GM21360 (cell line): ENCODE data around the gene MAEL.

ENCODE experiments used
- ATAC-seq: cut with Tn5 transposase; IDR thresholded peaks from one replicate; pipeline ENCODE4 v1.9.1; 2021; ENCODE audit warnings: mild to moderate bottlenecking, moderate library complexity; ENCODE audit not compliant: unreplicated experiment

The MAEL gene

DNA sequence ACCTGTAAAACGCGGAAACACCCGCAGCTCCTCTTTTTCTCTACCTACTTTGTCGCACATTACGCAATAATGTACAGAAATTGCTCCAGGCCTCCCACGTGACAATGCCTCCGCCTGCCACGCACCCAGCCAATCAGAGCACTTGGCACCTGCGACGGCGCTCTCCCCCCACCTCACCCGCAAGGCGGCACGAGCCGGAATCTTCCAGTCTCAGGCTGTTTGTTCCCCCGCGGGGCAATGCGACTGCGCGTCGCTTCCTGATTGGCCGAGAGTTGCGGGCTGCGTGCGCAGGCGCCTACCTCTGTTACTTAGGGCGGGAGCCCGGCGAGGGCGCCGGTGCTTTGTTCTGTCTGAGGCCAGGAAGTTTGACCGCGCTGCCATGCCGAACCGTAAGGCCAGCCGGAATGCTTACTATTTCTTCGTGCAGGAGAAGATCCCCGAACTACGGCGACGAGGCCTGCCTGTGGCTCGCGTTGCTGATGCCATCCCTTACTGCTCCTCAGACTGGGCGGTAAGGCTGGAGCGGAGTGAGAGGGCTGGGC lies at the start of gene MAEL:
Gene MAEL, plus strand, starts transcription at position 307 of the 542 bp plus-strand sequence. Its CDS starts 73 bp downstream, at position 380.
- no peak for ATAC-seq

DNA sequence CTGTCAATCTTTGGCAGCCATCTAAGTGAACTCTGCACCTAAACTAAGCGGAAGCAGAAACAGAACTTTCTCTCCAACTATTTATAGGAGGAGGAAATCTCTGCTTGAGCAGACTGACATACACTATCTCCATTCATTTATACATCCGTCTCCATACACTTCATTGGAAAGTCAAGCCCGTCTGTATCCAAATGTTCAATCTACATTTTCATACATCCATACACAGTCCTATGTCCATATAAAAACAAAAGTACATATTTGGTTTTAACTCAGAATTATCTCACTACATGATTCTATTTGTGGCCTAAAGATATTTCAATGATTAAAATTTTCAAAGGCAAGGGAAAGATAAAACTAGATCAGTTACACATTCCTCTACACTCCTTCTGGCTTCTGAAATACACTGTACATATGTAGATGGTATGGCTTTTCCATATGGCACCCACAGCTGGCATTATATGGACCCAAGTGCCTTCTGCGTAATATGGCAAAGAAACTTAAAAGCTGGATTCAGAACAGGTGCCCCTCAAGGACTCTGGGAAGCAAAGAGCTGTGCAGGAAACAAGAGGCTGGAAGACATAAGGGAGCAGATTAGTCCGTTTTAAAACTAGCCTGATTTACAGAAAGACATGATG lies 49.2 kb upstream of the MAEL start:
- no peak for ATAC-seq

DNA sequence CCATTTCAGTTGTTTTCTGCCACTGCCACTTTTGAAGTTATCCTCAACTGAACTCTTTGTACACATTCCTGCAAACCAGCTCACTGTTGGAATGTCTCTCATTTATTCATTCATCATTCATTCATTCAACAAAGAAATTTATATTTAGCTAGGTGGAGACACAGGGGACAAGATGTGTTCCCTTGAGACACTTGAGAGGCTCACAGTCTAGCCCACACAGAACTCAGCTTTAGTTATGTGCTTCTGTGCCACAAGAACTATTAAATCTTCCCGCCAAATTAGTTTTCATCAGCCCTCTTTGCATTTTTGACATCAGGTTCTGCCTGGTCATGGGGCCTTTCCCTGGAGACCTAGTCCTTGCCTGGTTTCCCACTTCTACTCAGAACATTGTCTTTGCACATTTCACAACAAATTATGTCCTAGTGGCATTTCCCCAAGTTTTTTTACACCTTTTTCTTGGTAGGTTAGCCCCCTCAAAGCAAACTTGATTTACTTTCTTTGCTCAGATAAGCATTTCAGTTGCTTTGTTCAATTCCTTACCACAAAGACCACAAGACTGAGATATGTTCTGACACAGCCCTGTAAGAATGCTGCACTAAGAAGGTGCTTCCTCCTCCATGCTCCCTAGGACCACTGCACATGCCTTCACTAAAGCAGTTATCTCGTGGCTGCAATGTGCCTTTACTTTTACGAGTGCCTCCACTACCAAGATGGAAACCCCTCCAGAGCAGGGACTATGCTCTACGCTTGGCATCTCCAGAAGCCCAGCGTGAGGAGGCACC lies 44.7 kb upstream of the MAEL start:
- no peak for ATAC-seq

DNA sequence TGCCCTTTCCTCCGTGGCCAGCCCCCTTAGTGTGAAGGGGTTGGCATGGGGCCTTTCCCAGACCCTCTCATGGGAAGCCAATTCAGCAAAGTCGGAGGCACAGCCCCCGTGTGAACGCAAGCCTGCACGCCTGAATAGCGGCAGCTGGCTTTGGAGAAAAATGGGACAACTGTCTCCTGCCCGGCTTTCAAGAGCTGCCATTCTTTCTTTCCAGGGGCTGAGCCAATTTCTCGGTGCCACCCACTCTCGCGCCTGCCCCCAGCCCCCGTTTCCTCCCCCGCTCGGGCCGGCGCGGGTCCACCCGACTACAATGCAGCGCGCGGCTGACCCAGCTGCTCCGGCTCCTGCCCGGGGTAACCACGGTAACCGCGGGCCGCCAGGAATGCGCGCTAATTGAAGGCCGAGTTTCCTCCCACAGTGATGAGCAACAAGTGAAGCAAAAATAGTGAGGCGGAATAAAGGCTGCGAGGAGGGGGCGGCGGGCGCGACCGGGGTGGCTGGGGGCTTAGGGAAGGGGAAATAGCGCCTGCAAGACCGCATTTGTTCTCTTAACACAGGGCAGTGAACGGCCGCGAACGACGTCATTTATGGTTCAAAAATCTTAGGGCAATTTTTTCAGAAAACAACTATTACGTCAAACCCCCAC lies 41.6 kb upstream of the MAEL start:
- ATAC-seq: no peak

DNA sequence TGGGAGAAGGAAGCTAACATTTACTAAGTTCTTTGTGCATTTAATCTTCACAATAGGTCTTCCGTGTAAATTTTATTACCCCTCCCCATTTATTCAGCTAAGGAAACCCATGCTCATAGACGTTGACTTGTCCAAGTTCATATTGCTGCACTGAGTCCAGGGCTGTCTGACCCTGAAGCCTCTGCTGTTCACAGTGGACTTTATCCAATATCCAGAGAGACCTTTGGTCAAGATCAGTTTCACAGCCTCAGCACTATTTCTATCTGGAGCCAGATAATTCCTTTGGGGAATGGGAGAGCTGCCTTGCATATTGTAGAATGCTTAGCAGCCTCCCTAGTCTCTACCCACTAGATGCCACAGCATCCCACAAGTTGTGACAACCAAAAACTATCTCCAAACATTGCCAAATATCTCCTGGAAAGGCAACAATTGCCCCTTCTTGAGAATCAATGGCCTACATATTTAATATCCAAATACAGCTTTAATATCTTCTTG lies 40.2 kb upstream of the MAEL start:
- ATAC-seq: no peak

DNA sequence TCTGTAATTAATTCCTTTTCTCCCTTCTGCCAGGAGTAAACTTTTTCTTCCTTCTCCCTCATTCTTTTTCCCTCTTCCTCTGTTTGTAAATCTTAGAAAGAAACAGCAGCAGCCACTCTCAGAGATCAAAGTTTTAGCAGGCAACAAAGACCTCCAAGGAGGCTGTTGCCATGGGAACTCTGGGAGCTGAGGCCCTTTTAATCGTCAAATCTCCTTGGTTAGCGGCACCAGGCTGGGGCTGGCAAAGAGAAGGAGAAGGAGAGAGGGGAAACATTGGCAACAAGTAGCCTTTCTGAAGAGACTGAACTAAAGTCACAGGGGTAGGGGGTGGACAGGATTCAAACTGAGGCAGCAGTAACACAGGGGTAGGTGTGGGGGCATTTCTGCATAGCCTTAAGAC lies 38.9 kb upstream of the MAEL start:
- ATAC-seq: no peak

DNA sequence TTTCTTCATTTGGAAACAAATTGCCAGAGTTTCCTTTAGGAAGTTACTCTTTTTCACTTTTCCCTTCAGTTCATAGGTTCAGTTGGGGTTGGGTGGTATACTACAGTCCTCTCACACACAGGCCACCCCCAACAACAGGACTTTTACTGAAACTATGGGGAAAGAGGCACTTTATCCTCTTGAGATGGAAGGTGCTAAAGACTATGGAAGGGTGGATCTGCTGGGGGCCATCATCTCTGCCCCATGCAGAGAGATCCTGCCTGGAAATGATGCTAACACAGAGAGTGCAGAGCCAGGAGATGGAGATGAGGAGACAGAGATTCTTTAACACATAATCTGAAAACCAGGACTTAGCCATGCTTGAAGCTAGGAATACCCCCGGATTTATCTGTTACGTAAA lies 38.0 kb upstream of the MAEL start:
- no peak for ATAC-seq

DNA sequence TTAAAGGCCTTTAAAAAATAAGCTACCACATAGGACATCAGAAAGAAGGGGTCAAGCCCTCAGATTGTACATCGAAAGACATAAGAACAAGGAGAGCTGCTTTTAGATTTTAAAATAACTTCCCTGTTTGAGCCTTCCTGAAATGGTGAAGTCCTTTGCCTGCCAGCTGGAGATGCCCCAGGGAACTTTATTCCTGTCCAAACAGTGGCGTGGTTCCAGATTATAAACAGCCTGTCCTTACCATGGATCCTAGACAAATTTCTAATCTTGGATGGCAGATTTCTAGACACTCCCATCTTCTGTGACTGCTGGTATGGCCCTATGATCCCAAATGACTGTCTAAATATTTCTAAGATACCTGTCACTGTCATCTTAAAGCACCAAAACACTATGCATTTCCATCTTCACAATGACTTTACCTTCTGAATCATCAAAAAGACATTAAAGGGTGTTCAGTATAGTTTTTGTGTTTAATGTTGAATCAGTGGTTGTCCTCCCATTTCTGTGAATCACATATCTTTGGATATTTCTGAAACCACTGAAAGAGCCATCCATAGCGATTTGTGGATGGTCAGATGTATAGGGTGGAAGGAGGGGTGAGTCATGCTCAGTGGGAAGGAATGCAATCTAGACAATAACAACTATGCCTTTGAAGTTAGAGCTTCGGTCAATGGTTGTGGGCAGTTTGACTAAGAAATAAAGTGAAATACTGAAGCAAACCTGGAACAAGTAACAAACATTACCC lies 36.9 kb upstream of the MAEL start:
- no peak for ATAC-seq

DNA sequence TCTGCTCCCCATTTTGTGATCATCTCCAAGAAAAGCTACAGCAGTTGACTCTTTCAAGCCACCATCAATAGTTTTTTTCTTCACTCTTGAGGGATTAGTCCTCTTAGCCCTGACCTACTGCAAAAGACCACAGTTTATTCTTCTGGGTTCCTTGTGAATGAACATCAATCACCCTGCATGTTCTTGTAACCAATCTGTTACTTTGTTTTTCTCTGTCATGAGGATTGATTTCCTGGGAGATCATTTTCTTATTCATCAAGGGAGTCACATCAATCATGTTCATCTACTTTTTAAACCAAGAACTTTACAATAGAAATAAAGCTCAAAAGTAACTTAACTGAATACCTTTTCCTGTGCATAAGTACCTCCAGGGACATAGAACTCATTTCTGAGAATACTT lies 35.6 kb upstream of the MAEL start:
- ATAC-seq: no peak

DNA sequence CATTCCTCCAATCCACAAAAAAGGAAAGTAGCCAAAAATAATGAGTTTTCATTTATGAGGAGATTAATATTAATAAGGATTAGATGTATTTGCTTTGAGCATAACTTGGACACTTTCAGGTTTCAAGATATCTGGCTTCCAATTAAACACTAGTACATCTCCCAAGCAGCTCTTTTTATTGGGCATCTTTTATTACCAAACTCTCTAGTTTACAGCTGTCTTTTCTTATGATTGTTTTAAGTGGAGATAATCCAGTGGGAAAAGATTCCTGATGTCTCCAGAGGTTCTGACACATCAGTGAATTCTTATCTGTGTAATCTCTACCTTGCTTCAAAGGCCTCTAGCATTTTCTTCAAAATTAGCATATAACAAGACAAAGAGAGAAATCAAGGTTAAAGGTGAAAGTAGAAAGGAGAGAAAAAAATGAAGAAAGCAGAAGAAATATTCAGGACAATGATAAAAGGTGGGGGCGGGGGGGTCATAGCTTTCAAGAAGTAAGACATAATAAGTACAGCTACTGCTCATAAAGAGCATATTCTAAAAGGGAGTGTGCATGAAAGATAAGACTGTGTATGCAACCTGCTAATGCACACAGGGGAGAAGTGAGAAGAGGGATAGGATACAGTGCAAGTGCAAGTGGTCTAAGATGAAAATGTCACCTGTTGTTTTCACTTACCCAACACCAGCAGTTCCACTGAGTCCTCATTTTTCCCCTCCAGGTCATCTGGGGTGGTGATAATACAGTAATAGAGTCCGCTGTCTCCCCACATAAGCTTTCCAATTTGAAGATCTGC lies 32.8 kb upstream of the MAEL start:
- ATAC-seq: no peak

DNA sequence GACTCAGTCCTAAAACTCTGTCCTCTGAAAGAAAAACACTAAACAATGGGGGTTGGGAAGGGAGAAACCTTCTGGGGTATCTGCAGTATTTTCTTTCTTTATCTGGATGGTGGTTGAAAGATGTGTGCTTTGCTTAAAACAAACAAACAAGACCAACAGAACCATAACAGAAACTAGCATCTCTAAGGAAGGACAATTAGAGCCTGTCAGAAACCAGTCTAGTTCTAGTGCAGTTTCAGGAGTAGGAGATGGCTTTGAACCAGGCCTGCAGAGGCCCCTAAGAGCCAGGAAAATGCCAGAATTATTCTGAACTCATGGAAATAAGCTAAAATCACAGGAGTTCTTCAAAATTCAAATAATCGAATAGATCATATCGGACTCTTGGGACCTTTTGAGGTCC lies 32.2 kb upstream of the MAEL start:
- no peak for ATAC-seq

DNA sequence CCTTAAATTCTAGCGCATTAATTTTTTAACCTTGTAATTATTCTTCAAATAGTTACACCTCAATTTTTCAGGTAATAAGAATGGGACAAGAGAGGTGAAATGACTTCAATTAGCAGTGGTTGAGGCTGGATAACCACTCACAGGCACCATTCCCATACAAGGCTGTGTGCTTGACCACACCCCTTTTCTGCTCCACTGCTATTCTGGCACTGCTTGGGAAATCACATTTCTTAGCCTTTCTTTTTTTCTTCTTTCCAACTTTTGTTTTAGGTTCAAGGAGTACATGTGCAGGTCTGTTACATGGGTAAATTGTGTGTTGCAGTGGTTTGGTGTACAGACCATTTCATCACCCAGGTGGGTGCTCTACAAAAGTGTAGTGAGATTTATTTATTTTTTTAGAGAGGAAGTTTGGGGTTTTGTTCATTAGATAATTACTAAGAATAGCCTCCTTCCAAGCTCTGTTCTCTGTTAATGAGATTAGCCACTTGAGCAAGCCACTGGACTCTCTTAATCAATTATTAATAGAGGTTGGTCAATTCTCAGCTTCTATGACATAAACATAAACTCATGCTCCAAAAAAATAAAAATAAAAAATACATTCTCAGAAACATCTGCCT lies 28.1 kb upstream of the MAEL start:
- no peak for ATAC-seq

DNA sequence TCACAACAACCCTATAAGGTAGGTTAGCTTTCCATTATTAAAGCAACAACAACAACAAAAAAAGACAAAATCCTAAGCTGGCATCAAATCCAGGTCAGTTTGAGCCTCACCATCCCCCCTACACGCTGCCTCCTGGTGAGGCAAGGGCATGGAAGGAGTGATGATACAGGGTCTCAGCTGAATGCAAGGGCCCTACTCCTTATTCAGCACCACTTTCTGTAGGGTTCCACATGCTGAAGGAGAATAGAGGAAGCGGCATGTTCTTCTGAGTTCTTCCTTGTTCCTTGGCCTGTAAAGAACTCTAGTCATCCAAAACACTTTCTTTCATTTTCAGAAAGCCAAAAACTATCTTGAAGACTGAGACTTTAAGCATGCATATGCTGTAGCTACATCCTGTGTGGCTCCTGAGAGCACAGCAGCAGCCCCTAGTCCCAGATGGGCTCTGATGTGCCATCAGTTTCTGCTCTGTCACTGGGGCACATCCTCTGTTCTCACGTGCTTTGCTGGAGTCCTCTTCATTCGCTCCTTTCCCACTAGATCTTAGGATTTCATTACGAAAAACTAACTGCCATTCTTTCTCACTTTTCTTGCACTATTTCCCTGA lies 19.9 kb upstream of the MAEL start:
- ATAC-seq: peak; percentile 67

DNA sequence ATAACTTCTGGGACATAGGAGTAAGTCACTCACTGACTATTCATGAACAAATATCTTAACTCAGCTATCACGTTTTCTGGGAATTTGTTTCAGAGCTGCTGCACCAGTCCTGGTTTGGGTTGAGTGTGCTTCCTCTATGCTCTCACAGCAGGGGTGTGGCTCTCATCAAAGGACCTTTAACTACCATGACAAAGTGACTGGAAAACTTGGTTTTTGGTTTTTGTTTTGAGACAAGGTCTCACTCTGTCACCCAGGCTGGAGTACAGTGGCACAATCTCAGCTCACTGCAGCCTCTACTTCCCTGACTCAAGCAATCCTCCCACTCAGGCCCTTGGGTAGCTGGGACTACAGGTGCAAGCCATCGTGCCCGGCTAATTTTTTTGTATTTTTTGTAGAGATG lies 17.8 kb upstream of the MAEL start:
- ATAC-seq: no peak

DNA sequence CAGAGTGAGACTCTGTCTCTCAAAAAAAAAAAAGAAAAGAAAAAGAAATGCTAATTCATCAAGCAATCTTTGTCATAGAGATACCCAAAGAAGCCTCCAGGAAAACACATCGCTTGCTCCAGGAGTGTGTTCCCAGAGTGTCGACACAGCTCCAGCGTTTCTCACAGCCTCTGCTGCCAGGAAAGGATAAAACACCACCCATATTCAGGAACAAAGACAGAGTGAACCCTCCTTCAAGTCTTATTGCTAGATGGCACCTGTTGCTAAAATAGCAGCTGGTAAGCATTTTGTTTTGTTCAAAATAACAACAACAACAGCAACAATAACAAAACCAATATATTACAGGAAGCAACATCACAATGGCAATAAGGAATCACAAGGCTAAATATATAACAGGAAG lies 16.9 kb upstream of the MAEL start:
- ATAC-seq: no peak

DNA sequence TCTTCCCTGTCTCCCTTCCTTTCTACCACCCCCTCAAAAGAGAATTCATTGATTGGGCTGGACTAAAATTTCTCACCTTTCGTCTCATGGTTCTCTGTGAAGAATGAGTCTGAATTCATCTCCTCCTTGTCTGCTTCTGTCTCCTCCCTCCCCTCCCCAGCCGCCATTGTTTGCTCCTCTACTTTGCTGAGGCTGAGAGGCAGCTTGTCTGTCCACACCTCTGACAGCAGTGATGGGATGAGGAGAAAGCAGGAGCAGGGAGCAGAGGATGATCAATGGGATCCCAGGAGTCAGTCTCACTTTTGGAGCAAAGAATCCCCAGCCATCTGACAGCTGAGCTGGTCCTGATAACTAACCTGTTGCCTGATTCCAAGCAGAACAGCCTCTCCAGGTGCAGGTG lies 16.3 kb upstream of the MAEL start:
- ATAC-seq: no peak

DNA sequence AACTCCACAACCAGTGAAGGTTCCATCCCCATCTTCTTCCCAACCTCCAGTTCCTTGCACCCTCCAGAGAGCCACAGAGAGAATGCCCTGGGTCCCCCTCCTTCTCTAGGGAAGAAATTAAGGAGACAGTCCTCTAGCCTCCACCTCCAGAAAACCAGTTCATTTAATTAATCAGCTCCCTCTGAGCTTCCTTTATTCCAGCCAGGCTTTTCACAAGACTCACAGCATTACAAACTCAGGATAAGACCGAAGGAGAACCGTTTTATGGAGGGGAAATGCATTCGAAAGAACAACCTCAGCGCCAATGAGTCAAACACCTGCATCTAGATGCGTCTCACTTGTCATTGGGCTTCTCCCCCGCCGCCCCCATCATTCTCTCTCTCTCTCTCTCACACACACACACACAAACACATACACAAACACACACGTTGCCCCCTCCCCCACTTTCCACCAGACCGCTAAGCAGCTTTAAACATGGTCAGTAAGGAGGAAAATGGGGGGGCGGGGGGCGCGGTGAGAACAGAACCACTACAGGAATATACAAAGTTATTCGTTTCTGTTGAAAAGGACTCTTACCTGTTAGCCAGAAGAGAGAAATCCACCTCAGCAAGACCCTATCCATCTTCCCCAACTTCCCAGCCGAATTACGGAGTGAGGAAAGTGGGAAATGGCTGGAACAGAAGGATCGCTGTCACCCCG lies 14.3 kb upstream of the MAEL start:
- no peak for ATAC-seq

DNA sequence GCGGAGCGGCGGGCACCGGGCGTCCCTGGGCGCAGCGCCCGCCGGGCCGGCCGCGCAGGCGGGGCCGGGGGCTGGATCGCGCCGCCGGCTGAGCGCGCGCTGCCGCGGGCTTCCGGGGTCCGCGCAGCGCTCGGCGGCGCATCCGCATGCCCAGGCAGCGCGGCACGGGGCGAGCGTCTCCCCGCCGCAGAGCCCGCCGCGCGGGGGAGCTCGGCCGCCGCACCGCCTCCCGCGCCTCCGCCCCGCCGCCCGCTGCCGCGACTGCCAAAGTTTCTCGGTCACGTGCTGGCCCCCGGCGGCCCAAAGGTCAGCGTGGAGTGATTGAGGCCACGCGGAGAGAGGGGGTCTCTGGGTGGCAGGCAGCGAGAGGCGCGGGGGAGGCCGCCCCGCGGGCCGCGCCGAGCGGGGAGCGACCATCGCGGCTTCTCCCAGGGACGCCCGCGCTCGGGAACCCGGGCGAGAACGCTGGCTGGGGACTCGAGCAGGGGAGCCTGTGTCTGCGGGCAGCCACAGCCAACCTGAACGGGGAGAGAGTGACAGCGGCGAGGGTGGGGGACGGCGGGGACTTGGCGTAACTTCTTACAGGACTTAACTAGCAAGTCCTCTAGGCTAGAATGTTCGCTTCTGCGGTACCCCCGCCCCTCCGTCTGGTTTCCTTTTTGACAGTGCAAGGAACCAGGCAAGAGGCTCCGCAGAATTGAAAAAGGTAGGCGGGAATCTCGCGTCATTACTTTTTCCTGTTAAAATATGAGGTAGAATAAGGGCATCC lies 13.5 kb upstream of the MAEL start, which contains the start of gene ILDR2:
Gene ILDR2, minus strand, starts transcription at position 180 of the 769 bp plus-strand sequence. CDS start 272 bp downstream, outside the sequence.
- peak; percentile 48 for ATAC-seq
